Measurements from ENCODE around the gene PC. TPM values are rescaled to one million over a fixed set of nuclear protein-coding genes. Genes with fewer than 3 reads are reported as not detected.
"Not testable (repeated sequence)": the region's sequence is repeated elsewhere in the genome, so short reads cannot be mapped to it uniquely, and the experiment has no call there.

Gene PC
- total RNA-seq, 4 donors from 2014 or later = 4.7 to 7.0 (median 5.6) TPM

- no peaks in the 10 kb centered on the region for H3K9me3 ChIP-seq
- no peaks in the 10 kb centered on the region for H3K27me3 ChIP-seq
- no peak overlapping the region for H3K4me3 ChIP-seq
- no peaks in the 10 kb centered on the region for H3K36me3 ChIP-seq
- no peaks in the 10 kb centered on the region for H3K4me1 ChIP-seq
- ATAC-seq = no peak
- TF ChIP-seq, protein P1, sequence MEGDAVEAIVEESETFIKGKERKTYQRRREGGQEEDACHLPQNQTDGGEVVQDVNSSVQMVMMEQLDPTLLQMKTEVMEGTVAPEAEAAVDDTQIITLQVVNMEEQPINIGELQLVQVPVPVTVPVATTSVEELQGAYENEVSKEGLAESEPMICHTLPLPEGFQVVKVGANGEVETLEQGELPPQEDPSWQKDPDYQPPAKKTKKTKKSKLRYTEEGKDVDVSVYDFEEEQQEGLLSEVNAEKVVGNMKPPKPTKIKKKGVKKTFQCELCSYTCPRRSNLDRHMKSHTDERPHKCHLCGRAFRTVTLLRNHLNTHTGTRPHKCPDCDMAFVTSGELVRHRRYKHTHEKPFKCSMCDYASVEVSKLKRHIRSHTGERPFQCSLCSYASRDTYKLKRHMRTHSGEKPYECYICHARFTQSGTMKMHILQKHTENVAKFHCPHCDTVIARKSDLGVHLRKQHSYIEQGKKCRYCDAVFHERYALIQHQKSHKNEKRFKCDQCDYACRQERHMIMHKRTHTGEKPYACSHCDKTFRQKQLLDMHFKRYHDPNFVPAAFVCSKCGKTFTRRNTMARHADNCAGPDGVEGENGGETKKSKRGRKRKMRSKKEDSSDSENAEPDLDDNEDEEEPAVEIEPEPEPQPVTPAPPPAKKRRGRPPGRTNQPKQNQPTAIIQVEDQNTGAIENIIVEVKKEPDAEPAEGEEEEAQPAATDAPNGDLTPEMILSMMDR (IDR thresholded peaks at IDR 0.05) = no peak
- no peak for TF ChIP-seq POLR2AphosphoS5 (IDR thresholded peaks at IDR 0.05)
- no peak for TF ChIP-seq POLR2A (IDR thresholded peaks at IDR 0.05)
- no peak for TF ChIP-seq EP300 (IDR thresholded peaks at IDR 0.05)
- H3K27ac ChIP-seq = no peak overlapping the region
- 37 to 56% methylated on average over 5 to 7 of the region's 8 CpGs for WGBS, 2 donors (ENCODE audit: low coverage in 1 of 2)
These were observed 44.2 kb upstream of the PC start for GRCh38 chr11:67002297-67002913.

DNA sequence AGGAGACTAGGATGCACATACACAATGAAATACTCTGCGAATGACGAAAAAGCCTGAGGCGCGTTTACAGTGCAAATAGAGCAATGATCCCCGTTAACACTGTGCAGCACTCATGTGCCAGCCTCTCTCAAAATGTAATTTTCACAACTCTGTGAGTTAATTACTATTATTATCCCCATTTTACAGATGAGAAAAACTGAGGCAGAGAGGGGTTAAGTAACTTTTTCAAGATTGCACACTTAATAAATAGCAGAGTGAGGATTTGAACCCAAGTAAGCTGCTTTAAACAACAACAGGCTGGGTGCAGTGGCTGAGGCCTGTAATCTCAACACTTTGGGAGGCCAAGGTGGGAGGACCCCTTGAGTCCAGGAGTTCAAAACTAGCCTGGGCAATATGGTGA is 43.1 kb upstream of the PC start:
- Histone ChIP-seq H3K4me1 (no peaks in the 10 kb centered on the region), H3K4me3 (no peak overlapping the region), H3K27ac (no peak overlapping the region), H3K9me3 (no peaks in the 10 kb centered on the region), H3K36me3 (no peaks in the 10 kb centered on the region), H3K27me3 (peaks cover 8% of the 10 kb centered on the region)
- 97 to 100% methylated on average over 4 to 5 of the region's 5 CpGs for WGBS, 2 donors (ENCODE audit: low coverage in 1 of 2)
- TF ChIP-seq POLR2AphosphoS5 (IDR thresholded peaks at IDR 0.05) = no peak
- TF ChIP-seq POLR2A (IDR thresholded peaks at IDR 0.05) = no peak
- no peak for TF ChIP-seq EP300 (IDR thresholded peaks at IDR 0.05)
- TF ChIP-seq, protein P1 (IDR thresholded peaks at IDR 0.05) = no peak
- no peak for ATAC-seq

DNA sequence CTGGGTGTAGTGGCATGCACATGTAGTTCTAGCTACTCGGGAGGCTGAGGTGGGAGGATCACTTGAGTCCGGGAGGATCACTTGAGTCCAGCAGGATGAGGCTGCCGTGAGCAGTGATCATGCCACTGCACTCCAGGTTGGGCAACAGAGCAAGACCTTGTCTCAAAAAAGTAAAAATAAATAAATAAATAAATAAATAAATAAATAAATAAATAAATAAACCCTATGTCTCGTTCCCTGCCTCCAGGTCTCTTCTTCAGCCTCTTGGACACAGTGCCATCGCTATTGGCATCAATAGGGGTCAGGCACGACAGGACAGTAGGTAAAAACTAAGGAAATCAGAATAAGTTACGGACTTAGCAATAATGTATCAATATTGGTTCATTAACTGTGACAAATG is 41.4 kb upstream of the PC start:
- no peak overlapping the region for H3K4me3 ChIP-seq
- TF ChIP-seq EP300 (IDR thresholded peaks at IDR 0.05) (no peak), POLR2AphosphoS5 (IDR thresholded peaks at IDR 0.05) (no peak), POLR2A (IDR thresholded peaks at IDR 0.05) (no peak)
- TF ChIP-seq, protein P1 (IDR thresholded peaks at IDR 0.05) = no peak
- peaks cover 18% of the 10 kb centered on the region for H3K27me3 ChIP-seq
- H3K4me1 ChIP-seq = no peaks in the 10 kb centered on the region
- 75 to 85% methylated on average over 6 to 7 of the region's 7 CpGs for whole genome bisulfite sequencing, 2 donors (ENCODE audit: low coverage in 1 of 2)
- no peaks in the 10 kb centered on the region for H3K9me3 ChIP-seq
- ATAC-seq = no peak
- H3K36me3 ChIP-seq = no peaks in the 10 kb centered on the region
- no peak overlapping the region for H3K27ac ChIP-seq

DNA sequence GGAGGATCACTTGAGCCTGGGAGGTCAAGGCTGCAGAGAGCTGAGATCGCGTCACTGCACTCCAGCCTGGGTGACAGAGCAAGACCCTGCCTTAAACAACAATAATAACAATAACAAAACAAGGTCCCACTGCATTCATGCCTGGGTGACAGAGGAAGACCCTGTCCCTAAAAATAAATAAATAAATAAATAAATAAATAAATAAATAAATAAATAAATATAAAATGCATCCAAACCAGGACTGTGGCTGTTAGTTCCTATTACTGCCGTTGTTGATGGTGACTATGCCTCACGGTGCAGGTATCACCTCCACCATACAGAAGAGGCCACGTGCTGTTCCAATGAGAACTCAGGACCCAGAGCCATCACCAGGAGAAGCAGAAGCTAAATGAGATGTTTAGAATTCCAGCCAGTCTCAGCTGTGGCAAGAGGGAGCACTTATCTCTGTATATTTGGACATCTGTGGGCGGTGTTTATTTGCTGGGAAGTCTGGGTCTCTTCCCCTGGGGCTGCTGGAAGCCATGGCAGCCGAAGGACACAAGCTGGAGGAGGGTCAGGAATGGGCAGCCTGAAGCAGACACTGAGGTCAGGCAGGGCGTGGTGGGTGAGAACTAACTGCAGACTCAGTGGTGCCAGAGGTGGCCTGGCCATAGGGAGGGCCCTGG is 38.6 kb upstream of the PC start:
- peaks cover 23% of the 10 kb centered on the region for H3K27me3 ChIP-seq
- H3K4me1 ChIP-seq = no peaks in the 10 kb centered on the region
- peak; percentile 25 for ATAC-seq
- TF ChIP-seq EP300 (IDR thresholded peaks at IDR 0.05) = no peak
- TF ChIP-seq, protein P1 (IDR thresholded peaks at IDR 0.05) = no peak
- no peak for TF ChIP-seq POLR2A (IDR thresholded peaks at IDR 0.05)
- TF ChIP-seq POLR2AphosphoS5 (IDR thresholded peaks at IDR 0.05) = no peak
- H3K36me3 ChIP-seq = no peaks in the 10 kb centered on the region
- no peaks in the 10 kb centered on the region for H3K9me3 ChIP-seq
- H3K4me3 ChIP-seq = no peak overlapping the region
- WGBS, 2 donors (ENCODE audit: low coverage in 1 of 2) = 51 to 73% methylated on average over 5 to 6 of the region's 8 CpGs
- H3K27ac ChIP-seq = no peak overlapping the region

GRCh38 chr11:66992041-66992440 is 33.9 kb upstream of the PC start:
- Histone ChIP-seq H3K27me3 (peaks cover 22% of the 10 kb centered on the region), H3K4me3 (no peak overlapping the region), H3K9me3 (no peaks in the 10 kb centered on the region), H3K27ac (no peak overlapping the region), H3K36me3 (no peaks in the 10 kb centered on the region), H3K4me1 (no peaks in the 10 kb centered on the region)
- 60 to 72% methylated on average over 2 of the region's 2 CpGs for WGBS, 2 donors (ENCODE audit: low coverage in 1 of 2)
- ATAC-seq = no peak
- TF ChIP-seq EP300 (IDR thresholded peaks at IDR 0.05) (no peak), POLR2AphosphoS5 (IDR thresholded peaks at IDR 0.05) (no peak), POLR2A (IDR thresholded peaks at IDR 0.05) (no peak)
- TF ChIP-seq, protein P1 (IDR thresholded peaks at IDR 0.05) = no peak

DNA sequence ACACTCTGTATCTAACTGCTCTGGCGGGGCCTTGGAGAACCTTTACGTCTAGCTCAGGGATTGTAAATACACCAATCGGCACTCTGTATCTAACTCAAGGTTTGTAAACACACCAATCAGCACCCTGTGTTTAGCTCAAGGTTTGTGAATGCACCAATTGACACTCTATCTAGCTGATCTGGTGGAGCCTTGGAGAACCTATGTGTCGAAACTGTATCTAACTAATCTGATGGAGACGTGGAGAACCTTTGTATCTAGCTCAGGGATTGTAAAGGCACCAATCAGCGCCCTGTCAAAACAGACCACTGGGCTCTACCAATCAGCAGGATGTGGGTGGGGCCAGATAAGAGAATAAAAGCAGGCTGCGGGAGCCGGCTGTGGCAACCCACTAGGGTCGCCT is 31.2 kb upstream of the PC start:
- H3K27me3 ChIP-seq, H3K36me3 ChIP-seq, H3K4me3 ChIP-seq, H3K27ac ChIP-seq, ATAC-seq, H3K9me3 ChIP-seq: not testable (repeated sequence)
- peaks cover 0 to 11% (median 0%) of the 10 kb centered on the region in 3 donors for H3K4me1 ChIP-seq
- WGBS, 2 donors (ENCODE audit: low coverage in 1 of 2) = 91% methylated on average over 4 of the region's 9 CpGs; no CpG with 5 or more reads in 1 of the 2 donors

GRCh38 chr11:66988741-66989140 is 30.6 kb upstream of the PC start:
- H3K4me3 ChIP-seq, H3K27ac ChIP-seq, H3K27me3 ChIP-seq, ATAC-seq, H3K36me3 ChIP-seq, H3K9me3 ChIP-seq: not testable (repeated sequence)
- H3K4me1 ChIP-seq = peaks cover 0 to 11% (median 0%) of the 10 kb centered on the region in 3 donors
- WGBS, 2 donors (ENCODE audit: low coverage in 1 of 2) = no CpG with 5 or more reads among the region's 28 CpGs
